ENCODE results near the gene EIF3C.
"Not testable (repeated sequence)": the region's sequence is repeated elsewhere in the genome, so short reads cannot be mapped to it uniquely, and the experiment has no call there.

EIF3C gene

GRCh38 chr16:28749997-28750465 lies 38.8 kb downstream of the EIF3C start:
- DNase-seq: peak; percentile 43

DNA sequence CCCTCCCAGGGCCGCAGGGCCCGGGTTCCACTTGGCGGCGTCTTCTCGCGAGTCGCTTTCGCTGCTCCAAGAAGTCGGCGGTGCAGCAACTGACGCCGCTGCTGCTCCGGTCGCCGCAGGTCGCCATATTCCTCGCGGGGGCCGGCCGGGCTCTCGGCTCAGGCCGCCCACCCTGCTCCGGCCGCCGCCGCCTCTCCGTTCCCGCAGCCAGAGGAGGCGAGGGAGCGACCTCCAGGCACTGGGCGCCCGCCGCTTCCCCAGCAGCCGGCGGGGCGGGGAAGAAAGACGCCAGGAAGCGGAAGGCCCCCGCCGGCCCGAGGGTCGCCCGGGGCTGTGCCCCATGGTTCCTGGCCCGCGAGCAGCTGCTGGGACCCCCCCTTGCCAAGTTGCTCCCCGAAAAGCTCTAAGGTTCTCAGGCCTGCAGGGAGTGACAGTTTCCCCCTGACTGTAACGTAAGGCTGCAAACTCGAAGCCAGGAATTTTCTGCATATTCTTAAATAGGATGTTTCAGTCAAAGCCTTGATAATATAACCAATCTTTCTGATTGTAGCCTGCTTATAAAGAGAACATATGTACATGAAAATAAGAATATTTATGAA lies 39.3 kb downstream of the EIF3C start:
- not testable (repeated sequence) for DNase-seq

- not testable (repeated sequence) for DNase-seq
Measured at GRCh38 chr16:28751487-28751886, 40.2 kb downstream of the EIF3C start, which contains the start of gene NPIPB9. NPIPB9 (plus strand) TSS chr16:28751787.

DNA sequence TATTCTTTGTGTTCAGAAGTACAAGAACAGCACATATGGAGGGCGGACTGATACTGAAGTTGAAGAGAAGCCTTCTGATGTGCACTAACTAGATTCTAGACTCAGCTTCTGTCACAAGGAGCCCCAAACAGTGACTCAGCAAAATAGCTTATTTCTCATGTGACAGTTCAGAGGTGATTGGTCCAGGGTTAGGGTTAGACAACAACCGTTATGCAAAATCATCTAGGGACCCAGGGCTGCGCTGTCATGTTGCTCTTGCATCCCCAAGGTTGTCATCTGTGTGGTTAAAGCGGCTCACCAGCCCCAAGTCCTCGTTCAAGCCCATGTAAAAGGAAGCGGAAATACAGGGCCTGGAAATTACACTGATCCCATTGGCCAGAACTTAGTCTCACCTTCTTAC lies 70.4 kb downstream of the EIF3C start:
- not testable (repeated sequence) for DNase-seq

GRCh38 chr16:28782357-28782756 lies 71.1 kb downstream of the EIF3C start:
- not testable (repeated sequence) for DNase-seq

Measured in activated CD4-positive, alpha-beta T cell treated with anti-CD3 and anti-CD28 coated beads, Interleukin-2, amount 50 U/mL, for 1 hour (primary cell).